Stimulated activated memory B cell treated with anti-CD40 and anti-IgM and Interleukin-4, amounts not matched to agents 10 μg/mL and 1 μg/mL and 100 μg/mL, for 72 hours (primary cell): ENCODE measurements around the gene CSF1R.
A peak's percentile ranks its signal among the peaks of the same experiment; 100 is the strongest.

Experiments used
- ATAC-seq: fragments of 150-1000 bp; cut with Tn5 transposase; 2 replicates; pipeline ENCODE4 v1.10.0; 2021
- H3K27ac Mint-ChIP-seq: one replicate; pipeline ENCODE4 v1.8.0; 2022; ENCODE audit warnings: mild to moderate bottlenecking, mixed read lengths
- H3K27me3 Mint-ChIP-seq: one replicate; pipeline ENCODE4 v1.8.0; 2022; ENCODE audit warnings: mixed read lengths
- H3K36me3 Mint-ChIP-seq: one replicate; pipeline ENCODE4 v1.8.0; 2022; ENCODE audit warnings: mixed read lengths
- H3K4me1 Mint-ChIP-seq: one replicate; pipeline ENCODE4 v1.8.0; 2022; ENCODE audit warnings: mixed read lengths
- H3K4me3 Mint-ChIP-seq: one replicate; pipeline ENCODE4 v1.8.0; 2022; ENCODE audit warnings: mild to moderate bottlenecking, moderate library complexity, mixed read lengths
- H3K9me3 Mint-ChIP-seq: one replicate; pipeline ENCODE4 v1.8.0; 2022; ENCODE audit warnings: mixed read lengths

The CSF1R gene

GRCh38 chr5:150113047-150113744, 26.8 kb upstream of the CSF1R start:
- H3K4me3 Mint-ChIP-seq = no peak overlapping the region

DNA sequence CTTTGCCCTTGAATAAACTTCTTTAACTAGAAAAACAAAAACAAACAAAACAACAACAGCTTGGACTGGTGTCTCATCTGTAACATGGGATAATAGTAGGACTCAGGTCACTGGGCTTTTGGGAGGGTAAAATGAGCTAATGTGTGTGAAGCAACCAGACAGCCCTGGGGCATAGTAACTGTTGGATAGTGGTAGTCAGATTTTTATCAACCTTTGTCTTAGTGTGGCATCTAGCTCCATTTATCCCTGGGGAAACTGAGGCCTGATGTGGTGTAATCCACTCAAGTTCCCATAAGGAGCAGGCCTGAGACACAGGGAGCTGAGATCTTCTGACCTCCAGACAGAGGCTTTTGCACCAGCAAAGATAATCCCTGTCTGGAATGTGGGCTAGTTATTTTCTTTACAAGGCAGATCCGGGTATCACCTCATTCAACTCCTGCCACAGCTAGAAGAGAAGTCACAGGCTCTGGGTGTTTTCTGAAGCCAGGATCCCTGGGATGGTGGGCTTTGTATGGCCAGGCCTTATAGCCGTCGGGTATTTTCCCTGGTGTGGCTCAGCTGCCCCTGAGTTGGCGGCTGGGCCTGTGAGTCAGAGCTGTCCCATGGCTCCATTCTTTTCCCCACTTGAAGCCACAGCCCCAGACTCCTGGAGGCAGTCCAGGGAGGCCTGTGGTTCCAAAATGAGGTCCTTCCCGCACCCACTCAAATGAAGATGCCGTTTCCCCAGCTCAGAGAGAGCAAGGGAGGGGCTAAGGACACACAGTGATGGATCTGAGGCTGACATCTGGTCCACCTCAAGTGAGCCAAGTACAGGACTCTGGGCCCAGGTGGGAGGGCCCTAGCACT, 26.1 kb upstream of the CSF1R start:
- no peak overlapping the region for H3K4me3 Mint-ChIP-seq
- peaks cover 10% of the 10 kb centered on the region for H3K4me1 Mint-ChIP-seq
- no peaks in the 10 kb centered on the region for H3K36me3 Mint-ChIP-seq
- peaks cover 32% of the 10 kb centered on the region for H3K27me3 Mint-ChIP-seq
- ATAC-seq = no peak
- no peak overlapping the region for H3K27ac Mint-ChIP-seq
- no peaks in the 10 kb centered on the region for H3K9me3 Mint-ChIP-seq

More at GRCh38 chr5:150113047-150113744, 26.8 kb upstream of the CSF1R start:
- Mint-ChIP-seq H3K36me3 (no peaks in the 10 kb centered on the region), H3K4me1 (peaks cover 10% of the 10 kb centered on the region), H3K27me3 (peaks cover 32% of the 10 kb centered on the region), H3K9me3 (no peaks in the 10 kb centered on the region), H3K27ac (no peak overlapping the region)
- ATAC-seq = no peak

DNA sequence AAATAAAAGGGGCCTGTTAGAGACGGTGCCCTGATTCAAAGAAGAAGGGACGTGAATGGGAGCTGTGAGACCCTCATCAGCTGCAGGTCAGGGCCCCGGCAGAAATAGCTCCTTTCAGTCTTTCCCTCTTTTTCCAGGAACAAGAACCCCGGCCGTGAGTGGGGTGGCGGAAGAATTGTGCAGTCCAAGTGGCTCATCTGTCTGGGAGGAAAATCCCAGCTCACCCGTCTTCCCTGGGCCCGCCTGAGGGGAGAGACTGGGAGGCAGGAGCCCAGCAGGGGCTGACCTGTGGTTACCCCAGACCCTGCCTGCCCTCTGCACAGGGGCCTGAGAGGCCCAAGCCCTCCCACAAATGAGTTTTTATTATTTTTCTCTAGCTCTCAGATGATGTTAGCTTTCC, 24.8 kb upstream of the CSF1R start:
- Mint-ChIP-seq H3K9me3 (no peaks in the 10 kb centered on the region), H3K27me3 (peaks cover 32% of the 10 kb centered on the region), H3K4me1 (peaks cover 5% of the 10 kb centered on the region), H3K4me3 (no peak overlapping the region), H3K36me3 (no peaks in the 10 kb centered on the region), H3K27ac (no peak overlapping the region)
- ATAC-seq = no peak

GRCh38 chr5:150109921-150110320, 23.6 kb upstream of the CSF1R start:
- H3K36me3 Mint-ChIP-seq = no peaks in the 10 kb centered on the region
- H3K4me3 Mint-ChIP-seq = no peak overlapping the region
- peaks cover 32% of the 10 kb centered on the region for H3K27me3 Mint-ChIP-seq
- no peak for ATAC-seq
- H3K4me1 Mint-ChIP-seq = peaks cover 5% of the 10 kb centered on the region
- H3K27ac Mint-ChIP-seq = no peak overlapping the region
- no peaks in the 10 kb centered on the region for H3K9me3 Mint-ChIP-seq

GRCh38 chr5:150108711-150109514, 22.6 kb upstream of the CSF1R start:
- Mint-ChIP-seq H3K9me3 (no peaks in the 10 kb centered on the region), H3K27me3 (peaks cover 32% of the 10 kb centered on the region), H3K4me3 (no peak overlapping the region), H3K4me1 (peaks cover 5% of the 10 kb centered on the region), H3K36me3 (no peaks in the 10 kb centered on the region), H3K27ac (no peak overlapping the region)
- no peak for ATAC-seq

GRCh38 chr5:150107909-150108447, 21.6 kb upstream of the CSF1R start:
- no peak for ATAC-seq
- Mint-ChIP-seq H3K4me3 (no peak overlapping the region), H3K9me3 (no peaks in the 10 kb centered on the region), H3K36me3 (no peaks in the 10 kb centered on the region), H3K4me1 (peaks cover 12% of the 10 kb centered on the region), H3K27me3 (peaks cover 26% of the 10 kb centered on the region), H3K27ac (no peak overlapping the region)

DNA sequence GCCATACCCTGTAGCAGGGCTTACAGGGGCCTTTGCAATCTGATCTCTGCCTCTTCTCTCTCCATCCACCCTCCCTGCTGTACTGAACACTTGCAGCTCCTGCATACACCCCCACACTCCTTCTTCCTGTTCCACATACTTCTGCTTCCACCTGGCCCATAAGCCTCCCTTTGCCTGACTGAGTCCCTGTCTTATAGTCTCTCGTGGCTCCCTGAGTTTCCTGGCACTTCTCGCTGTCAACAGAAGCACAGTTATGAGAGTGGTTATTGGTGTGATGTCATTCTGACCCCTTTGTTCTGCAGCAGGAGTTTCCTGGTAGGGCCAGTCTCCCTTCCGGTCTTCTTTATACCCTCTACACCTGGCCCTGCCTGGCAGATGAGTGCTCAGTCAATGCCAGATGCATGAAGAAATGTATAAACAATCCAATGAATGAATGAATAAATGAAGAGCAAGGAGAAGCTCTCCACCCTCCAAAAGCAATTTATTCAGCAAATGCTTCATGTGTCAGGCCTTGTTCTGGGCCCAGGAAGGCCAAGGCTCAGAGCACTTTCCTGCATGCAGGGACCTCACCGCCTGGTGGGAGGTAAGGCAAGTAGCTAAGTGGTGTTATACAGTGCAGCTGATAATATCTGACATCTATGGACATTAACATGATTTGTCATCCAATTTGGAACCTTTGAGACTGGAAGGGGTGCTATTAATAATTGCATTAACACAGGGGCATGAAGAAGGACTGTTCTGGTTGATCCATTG, 20.5 kb upstream of the CSF1R start:
- H3K27ac Mint-ChIP-seq = no peak overlapping the region
- peaks cover 17% of the 10 kb centered on the region for H3K4me1 Mint-ChIP-seq
- no peaks in the 10 kb centered on the region for H3K9me3 Mint-ChIP-seq
- H3K36me3 Mint-ChIP-seq = no peaks in the 10 kb centered on the region
- H3K4me3 Mint-ChIP-seq = no peak overlapping the region
- no peak for ATAC-seq
- peaks cover 17% of the 10 kb centered on the region for H3K27me3 Mint-ChIP-seq

- Mint-ChIP-seq H3K36me3 (no peaks in the 10 kb centered on the region), H3K9me3 (no peaks in the 10 kb centered on the region), H3K27me3 (peaks cover 9% of the 10 kb centered on the region), H3K4me3 (no peak overlapping the region), H3K27ac (no peak overlapping the region), H3K4me1 (peaks cover 17% of the 10 kb centered on the region)
- no peak for ATAC-seq
These were observed 19.7 kb upstream of the CSF1R start for GRCh38 chr5:150105928-150106615.

GRCh38 chr5:150104550-150104870, 18.2 kb upstream of the CSF1R start:
- Mint-ChIP-seq H3K9me3 (no peaks in the 10 kb centered on the region), H3K36me3 (no peaks in the 10 kb centered on the region), H3K27me3 (peaks cover under 1% of the 10 kb centered on the region), H3K4me1 (peaks cover 12% of the 10 kb centered on the region), H3K27ac (no peak overlapping the region), H3K4me3 (no peak overlapping the region)
- ATAC-seq = no peak

DNA sequence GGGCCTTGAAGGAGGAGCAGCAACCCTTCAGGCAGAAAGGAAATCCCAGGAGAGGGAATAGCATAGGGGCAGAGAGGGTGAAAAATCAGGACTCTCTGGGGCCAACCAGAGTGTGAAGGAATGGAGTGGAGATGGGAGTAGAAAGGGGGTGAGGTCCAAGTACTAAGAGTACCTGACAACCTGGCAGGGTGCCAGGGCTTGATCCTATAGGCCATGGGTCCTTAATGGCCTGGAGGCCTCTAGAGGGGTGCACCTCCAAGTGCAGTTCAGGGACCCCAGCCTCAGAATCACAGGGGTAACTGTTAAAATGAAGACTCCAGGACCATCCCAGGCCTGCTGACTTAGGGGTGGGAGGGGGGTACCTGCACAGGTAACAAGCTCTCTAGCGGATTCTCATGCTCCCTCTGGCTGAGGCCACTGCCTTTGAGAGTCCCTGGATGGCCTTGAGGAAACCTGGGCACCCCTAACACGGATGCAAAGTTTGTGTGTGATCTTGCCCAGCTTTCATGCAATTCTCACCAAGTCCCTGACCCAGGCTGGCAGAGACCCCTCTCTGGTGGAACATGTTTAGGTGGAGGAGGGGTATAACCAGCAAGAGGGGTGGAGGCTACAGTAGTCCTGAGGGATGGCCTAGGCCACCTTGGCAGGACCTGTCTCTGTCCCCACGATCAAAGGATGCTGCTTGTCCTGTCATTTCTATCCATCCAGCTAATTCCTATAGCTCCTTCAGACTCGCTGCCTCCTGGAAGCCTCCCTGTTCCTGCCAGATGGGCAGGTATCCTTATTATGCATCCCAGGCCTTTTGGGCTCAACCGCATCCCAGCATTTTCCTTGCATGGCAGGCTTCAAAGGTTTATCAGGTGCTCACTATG, 17.6 kb upstream of the CSF1R start:
- Mint-ChIP-seq H3K27ac (peak overlapping the region; percentile 48), H3K4me1 (peaks cover 12% of the 10 kb centered on the region), H3K9me3 (no peaks in the 10 kb centered on the region), H3K4me3 (no peak overlapping the region), H3K36me3 (no peaks in the 10 kb centered on the region), H3K27me3 (no peaks in the 10 kb centered on the region)
- ATAC-seq = no peak

GRCh38 chr5:150101023-150101422, 14.7 kb upstream of the CSF1R start:
- no peak overlapping the region for H3K27ac Mint-ChIP-seq
- H3K36me3 Mint-ChIP-seq = no peaks in the 10 kb centered on the region
- ATAC-seq = no peak
- no peak overlapping the region for H3K4me3 Mint-ChIP-seq
- no peaks in the 10 kb centered on the region for H3K9me3 Mint-ChIP-seq
- H3K4me1 Mint-ChIP-seq = peaks cover 12% of the 10 kb centered on the region
- peaks cover 2% of the 10 kb centered on the region for H3K27me3 Mint-ChIP-seq

DNA sequence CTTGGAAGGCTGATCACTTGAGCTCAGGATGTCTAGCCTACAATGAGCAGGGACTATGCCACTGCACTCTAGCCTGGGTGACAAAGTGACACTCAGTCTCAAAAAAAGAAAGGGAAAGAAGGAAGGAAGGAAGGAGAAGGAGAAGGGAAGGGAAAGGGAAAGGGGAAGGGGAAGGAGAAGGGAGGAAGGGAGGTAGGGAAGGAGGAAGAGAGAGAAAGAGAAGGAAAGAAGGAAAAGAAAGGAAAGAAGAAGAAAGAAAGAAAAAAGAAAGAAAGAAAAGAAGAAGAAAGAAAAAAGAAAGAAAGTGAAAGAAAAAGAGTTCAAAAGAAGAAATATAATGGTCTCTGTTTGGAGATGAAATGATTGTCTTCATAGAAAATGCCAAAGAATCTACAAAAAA, 10.8 kb upstream of the CSF1R start:
- no peak overlapping the region for H3K4me3 Mint-ChIP-seq
- H3K27me3 Mint-ChIP-seq = peaks cover 21% of the 10 kb centered on the region
- ATAC-seq = no peak
- no peaks in the 10 kb centered on the region for H3K4me1 Mint-ChIP-seq
- no peak overlapping the region for H3K27ac Mint-ChIP-seq
- H3K9me3 Mint-ChIP-seq = no peaks in the 10 kb centered on the region
- H3K36me3 Mint-ChIP-seq = no peaks in the 10 kb centered on the region

GRCh38 chr5:150092159-150092787, 5.9 kb upstream of the CSF1R start:
- ATAC-seq = no peak
- no peak overlapping the region for H3K27ac Mint-ChIP-seq
- H3K36me3 Mint-ChIP-seq = no peaks in the 10 kb centered on the region
- H3K9me3 Mint-ChIP-seq = no peaks in the 10 kb centered on the region
- peaks cover 7% of the 10 kb centered on the region for H3K4me1 Mint-ChIP-seq
- peaks cover 53% of the 10 kb centered on the region for H3K27me3 Mint-ChIP-seq
- H3K4me3 Mint-ChIP-seq = no peak overlapping the region
